Measurements from ENCODE around the gene BTLA. TPM values are rescaled to one million over a fixed set of nuclear protein-coding genes. Genes with fewer than 3 reads are reported as not detected.
"Not testable (repeated sequence)": the region's sequence is repeated elsewhere in the genome, so short reads cannot be mapped to it uniquely, and the experiment has no call there.

Gene BTLA
- total and polyA plus RNA-seq, 7 donors: 11.0 TPM; not detected in 6

- H3K9me3 ChIP-seq: no peaks in the 10 kb centered on the region
- no peak overlapping the region for H3K4me3 ChIP-seq
- TF ChIP-seq POLR2A (IDR thresholded peaks at IDR 0.05): no peak
- TF ChIP-seq POLR2AphosphoS5 (IDR thresholded peaks at IDR 0.05): no peak
- no peak for TF ChIP-seq CTCF (IDR thresholded peaks at IDR 0.05)
- TF ChIP-seq EP300 (IDR thresholded peaks at IDR 0.05): no peak
- intact Hi-C loops (cut with DNase I): no loop called here
- H3K4me1 ChIP-seq: no peaks in the 10 kb centered on the region
- WGBS, 2 donors: 91 to 97% methylated on average over 2 of the region's 2 CpGs
- DNase-seq: no peak
- no peaks in the 10 kb centered on the region for H3K27me3 ChIP-seq
- H3K27ac ChIP-seq: no peak overlapping the region
- H3K36me3 ChIP-seq: no peaks in the 10 kb centered on the region
These were observed 73.2 kb downstream of the BTLA start for GRCh38 chr3:112425858-112426750.

- DNase-seq: no peak
- no peaks in the 10 kb centered on the region for H3K27me3 ChIP-seq
- TF ChIP-seq EP300 (IDR thresholded peaks at IDR 0.05) (no peak), POLR2A (IDR thresholded peaks at IDR 0.05) (no peak), CTCF (IDR thresholded peaks at IDR 0.05) (no peak), POLR2AphosphoS5 (IDR thresholded peaks at IDR 0.05) (no peak)
- no peaks in the 10 kb centered on the region for H3K4me1 ChIP-seq
- no peak overlapping the region for H3K4me3 ChIP-seq
- H3K9me3 ChIP-seq: no peaks in the 10 kb centered on the region
- intact Hi-C loops (cut with DNase I): no loop called here
- WGBS, 2 donors: 93 to 98% methylated on average over 2 of the region's 2 CpGs
- H3K27ac ChIP-seq: no peak overlapping the region
- H3K36me3 ChIP-seq: no peaks in the 10 kb centered on the region
These were observed 73.9 kb downstream of the BTLA start for GRCh38 chr3:112425382-112425781.

- no peak overlapping the region for H3K27ac ChIP-seq
- DNase-seq: no peak
- H3K27me3 ChIP-seq: no peaks in the 10 kb centered on the region
- no peaks in the 10 kb centered on the region for H3K36me3 ChIP-seq
- WGBS, 2 donors: 75 to 80% methylated on average over 1 of the region's 1 CpG
- no peak for TF ChIP-seq EP300 (IDR thresholded peaks at IDR 0.05)
- TF ChIP-seq CTCF (IDR thresholded peaks at IDR 0.05): no peak
- no peak for TF ChIP-seq POLR2A (IDR thresholded peaks at IDR 0.05)
- H3K4me1 ChIP-seq: no peaks in the 10 kb centered on the region
- no peak overlapping the region for H3K4me3 ChIP-seq
- intact Hi-C loops (cut with DNase I): no loop called here
- no peaks in the 10 kb centered on the region for H3K9me3 ChIP-seq
These were observed 74.9 kb downstream of the BTLA start for GRCh38 chr3:112424394-112424793.

DNA sequence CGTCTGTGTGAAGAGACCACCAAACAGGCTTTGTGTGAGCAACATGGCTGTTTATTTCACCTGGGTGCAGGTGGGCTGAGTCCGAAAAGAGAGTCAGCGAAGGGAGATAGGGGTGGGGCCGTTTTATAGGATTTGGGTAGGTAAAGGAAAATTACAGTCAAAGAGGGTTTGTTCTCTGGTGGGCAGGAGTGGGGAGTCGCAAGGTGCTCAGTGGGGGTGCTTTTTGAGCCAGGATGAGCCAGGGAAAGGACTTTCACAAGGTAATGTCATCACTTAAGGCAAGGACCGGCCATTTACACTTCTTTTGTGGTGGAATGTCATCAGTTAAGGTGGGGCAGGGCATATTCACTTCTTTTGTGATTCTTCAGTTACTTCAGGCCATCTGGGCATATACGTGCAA is 76.4 kb downstream of the BTLA start:
- DNase-seq; intact Hi-C loops (cut with DNase I); H3K9me3 ChIP-seq; H3K4me1 ChIP-seq; H3K36me3 ChIP-seq; H3K27me3 ChIP-seq; H3K4me3 ChIP-seq; H3K27ac ChIP-seq: not testable (repeated sequence)
- 73 to 91% methylated on average over 3 to 4 of the region's 7 CpGs for WGBS, 2 donors

DNA sequence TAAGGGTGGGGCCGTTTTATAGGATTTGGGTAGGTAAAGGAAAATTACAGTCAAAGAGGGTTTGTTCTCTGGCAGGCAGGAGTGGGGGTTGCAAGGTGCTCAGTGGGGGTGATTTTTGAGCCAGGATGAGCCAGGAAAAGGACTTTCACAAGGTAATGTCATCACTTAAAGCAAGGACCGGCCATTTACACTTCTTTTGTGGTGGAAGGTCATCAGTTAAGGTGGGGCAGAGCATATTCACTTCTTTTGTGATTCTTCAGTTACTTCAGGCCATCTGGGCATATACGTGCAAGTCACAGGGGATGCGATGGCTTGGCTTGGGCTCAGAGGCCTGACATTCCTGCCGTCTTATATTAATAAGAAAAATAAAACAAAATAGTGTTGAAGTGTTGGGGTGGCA is 80.7 kb downstream of the BTLA start:
- H3K4me1 ChIP-seq; H3K36me3 ChIP-seq; H3K27ac ChIP-seq; intact Hi-C loops (cut with DNase I); DNase-seq; H3K9me3 ChIP-seq; H3K4me3 ChIP-seq; H3K27me3 ChIP-seq: not testable (repeated sequence)
- 87 to 90% methylated on average over 4 of the region's 5 CpGs for WGBS, 2 donors
